SU-DHL-6 (cell line): Measurements from ENCODE around the gene TAL1.

Source experiments
- H2AFZ ChIP-seq: fragments of 200-600 bp; sonication (generic); 2 replicates; pipeline ENCODE4 v1.6.1; 2014; ENCODE audit warnings: low read depth, mild to moderate bottlenecking, moderate library complexity, mixed read lengths, antibody characterized with exemption, low read length; ENCODE audit not compliant: severe bottlenecking
- H3F3A ChIP-seq: fragments of 200-600 bp; shearing (Covaris generic); 2 replicates; pipeline ENCODE4 v1.6.0; 2016; ENCODE audit warnings: antibody characterized with exemption, mild to moderate bottlenecking; ENCODE audit not compliant: insufficient read depth
- H3K27ac ChIP-seq: fragments of 200-600 bp; sonication (generic); 2 replicates; pipeline ENCODE4 v1.5.1; 2016; ENCODE audit warnings: low read depth, mild to moderate bottlenecking, low read length, moderate library complexity, mixed read lengths
- H3K27me3 ChIP-seq: fragments of 200-600 bp; sonication (generic), shearing (Covaris generic); 2 replicates; pipeline ENCODE4 v1.6.0; 2014; ENCODE audit warnings: mild to moderate bottlenecking, low read length
- H3K36me3 ChIP-seq: fragments of 200-600 bp; sonication (generic); 2 replicates; pipeline ENCODE4 v1.6.1; 2014; ENCODE audit warnings: mild to moderate bottlenecking, low read length, mixed read lengths
- H3K4me2 ChIP-seq: fragments of 300-600, 200-600 bp; shearing (Covaris generic), sonication (generic); 2 replicates; pipeline ENCODE4 v1.6.0; 2014; ENCODE audit warnings: low read length, low read depth, mild to moderate bottlenecking; ENCODE audit not compliant: poor library complexity, severe bottlenecking
- H3K4me3 ChIP-seq: fragments of 200-600 bp; sonication (generic); 2 replicates; pipeline ENCODE4 v1.5.1; 2014; ENCODE audit warnings: antibody characterized with exemption, low read length, mild to moderate bottlenecking, mixed read lengths; ENCODE audit not compliant: insufficient read depth, poor library complexity, severe bottlenecking
- H3K79me2 ChIP-seq: fragments of 200-600 bp; sonication (generic); 2 replicates; pipeline ENCODE4 v1.6.1; 2014; ENCODE audit warnings: mild to moderate bottlenecking, low read length, moderate library complexity; ENCODE audit not compliant: insufficient read depth
- H3K9ac ChIP-seq: fragments of 200-600 bp; sonication (generic); 2 replicates; pipeline ENCODE4 v1.7.0; 2014; ENCODE audit warnings: mild to moderate bottlenecking, low read length
- H3K9me2 ChIP-seq: fragments of 200-600 bp; sonication (generic); replicated peaks from 2 replicates; pipeline ENCODE4 v1.6.1; 2014; ENCODE audit warnings: low read length; ENCODE audit not compliant: insufficient read depth
- H3K9me3 ChIP-seq: fragments of 200-600 bp; sonication (generic); 2 replicates; pipeline ENCODE4 v1.6.1; 2014; ENCODE audit warnings: low read length, mixed read lengths; ENCODE audit not compliant: insufficient read depth
- H4K20me1 ChIP-seq: fragments of 200-600 bp; sonication (generic); 2 replicates; pipeline ENCODE4 v1.6.1; 2014; ENCODE audit warnings: low read depth, mild to moderate bottlenecking, antibody characterized with exemption, low read length, moderate library complexity, mixed read lengths
- CTCF ChIP-seq: fragments of 200-600 bp; sonication (generic); IDR thresholded peaks from one replicate; pipeline ENCODE4 v1.5.1; 2017; ENCODE audit warnings: antibody characterized with exemption, mild to moderate bottlenecking, low read length, moderate library complexity; ENCODE audit not compliant: insufficient read depth, poor library complexity, severe bottlenecking
- EZH2phosphoT487 ChIP-seq: fragments of 200-600 bp; sonication (generic), shearing (Covaris generic); conservative IDR thresholded peaks from 2 replicates; pipeline ENCODE4 v1.6.1; 2018; ENCODE audit warnings: mild to moderate bottlenecking, antibody characterized with exemption, low read length, moderate library complexity, mixed read lengths

TAL1 gene

GRCh38 chr1:47262787-47263413, 30.9 kb upstream of the TAL1 start:
- Histone ChIP-seq H3K4me2 (no peak overlapping the region), H3K79me2 (no peaks in the 10 kb centered on the region), H3K27ac (no peak overlapping the region), H2AFZ (no peak overlapping the region), H3K9me3 (no peaks in the 10 kb centered on the region), H3K36me3 (peaks cover 44% of the 10 kb centered on the region; the same call in 1 of the 2 replicates), H3F3A (peaks cover 5% of the 10 kb centered on the region; the same call in 1 of the 2 replicates), H4K20me1 (no peaks in the 10 kb centered on the region; the same call in 1 of the 2 replicates), H3K4me3 (no peak overlapping the region), H3K9me2 (no peaks in the 10 kb centered on the region), H3K27me3 (no peaks in the 10 kb centered on the region), H3K9ac (no peak overlapping the region)
- TF ChIP-seq EZH2phosphoT487, result no peak
- peak; percentile 49 for TF ChIP-seq CTCF

- TF ChIP-seq EZH2phosphoT487, result no peak
- H3K27ac ChIP-seq, result no peak overlapping the region
- H3K9me2 ChIP-seq, result no peaks in the 10 kb centered on the region
- H3K9ac ChIP-seq, result no peak overlapping the region
- no peak overlapping the region for H3K4me3 ChIP-seq
- H3F3A ChIP-seq, result peaks cover 2% of the 10 kb centered on the region; the same call in 1 of the 2 replicates
- peaks cover 24% of the 10 kb centered on the region for H3K36me3 ChIP-seq
- H2AFZ ChIP-seq, result no peak overlapping the region
- H4K20me1 ChIP-seq, result no peaks in the 10 kb centered on the region
- H3K4me2 ChIP-seq, result no peak overlapping the region
- no peaks in the 10 kb centered on the region for H3K27me3 ChIP-seq
- H3K9me3 ChIP-seq, result no peaks in the 10 kb centered on the region
- H3K79me2 ChIP-seq, result no peaks in the 10 kb centered on the region
These were observed 25.2 kb upstream of the TAL1 start for GRCh38 chr1:47257224-47257623.

GRCh38 chr1:47252795-47253194, 20.8 kb upstream of the TAL1 start:
- H3K9me3 ChIP-seq, result no peaks in the 10 kb centered on the region
- no peak overlapping the region for H3K4me2 ChIP-seq
- no peak overlapping the region for H2AFZ ChIP-seq
- TF ChIP-seq CTCF (no peak), EZH2phosphoT487 (no peak)
- H3K79me2 ChIP-seq, result no peaks in the 10 kb centered on the region
- no peak overlapping the region for H3K9ac ChIP-seq
- no peaks in the 10 kb centered on the region for H3K27me3 ChIP-seq
- H3K4me3 ChIP-seq, result no peak overlapping the region
- H4K20me1 ChIP-seq, result no peaks in the 10 kb centered on the region
- 0 out of 2 replicates have a peak, but pooled peaks cover 7% of the 10 kb centered on the region for H3F3A ChIP-seq
- H3K36me3 ChIP-seq, result peaks cover 9% of the 10 kb centered on the region
- H3K9me2 ChIP-seq, result no peaks in the 10 kb centered on the region
- no peak overlapping the region for H3K27ac ChIP-seq

GRCh38 chr1:47252369-47252768, 20.3 kb upstream of the TAL1 start:
- Histone ChIP-seq H3K4me3 (no peak overlapping the region), H3K4me2 (no peak overlapping the region), H3F3A (0 out of 2 replicates have a peak, but pooled peaks cover 7% of the 10 kb centered on the region), H3K27ac (no peak overlapping the region), H3K9me2 (no peaks in the 10 kb centered on the region), H3K36me3 (0 out of 2 replicates have a peak, but pooled peaks cover 5% of the 10 kb centered on the region), H3K79me2 (no peaks in the 10 kb centered on the region), H3K27me3 (no peaks in the 10 kb centered on the region), H4K20me1 (no peaks in the 10 kb centered on the region), H2AFZ (no peak overlapping the region), H3K9ac (no peak overlapping the region), H3K9me3 (no peaks in the 10 kb centered on the region)
- no peak for TF ChIP-seq EZH2phosphoT487
- no peak for TF ChIP-seq CTCF
